ENCODE data around the gene CDH5.

The CDH5 gene

DNA sequence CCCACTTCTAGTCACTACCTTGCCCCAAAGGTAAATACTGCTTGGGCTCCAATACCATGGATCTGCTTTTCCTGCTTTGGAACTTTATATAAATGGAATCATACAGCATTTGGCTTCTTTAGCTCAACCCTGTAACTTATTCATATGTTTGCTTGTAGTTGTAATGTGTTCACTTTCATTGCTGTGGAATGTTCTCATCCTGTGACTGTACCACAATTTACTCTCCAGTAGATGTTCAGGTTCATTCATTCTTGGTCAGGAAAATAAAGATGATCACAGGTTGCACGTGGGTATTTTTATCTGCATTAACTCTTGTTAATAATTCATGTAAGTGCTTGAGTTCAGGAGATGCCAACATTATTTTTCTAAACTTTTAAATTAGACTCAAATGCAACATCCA, 53.9 kb downstream of the CDH5 start:
- DNase-seq, result no peak

- no peak for DNase-seq
Measured at GRCh38 chr16:66421891-66422290, 55.4 kb downstream of the CDH5 start.

DNA sequence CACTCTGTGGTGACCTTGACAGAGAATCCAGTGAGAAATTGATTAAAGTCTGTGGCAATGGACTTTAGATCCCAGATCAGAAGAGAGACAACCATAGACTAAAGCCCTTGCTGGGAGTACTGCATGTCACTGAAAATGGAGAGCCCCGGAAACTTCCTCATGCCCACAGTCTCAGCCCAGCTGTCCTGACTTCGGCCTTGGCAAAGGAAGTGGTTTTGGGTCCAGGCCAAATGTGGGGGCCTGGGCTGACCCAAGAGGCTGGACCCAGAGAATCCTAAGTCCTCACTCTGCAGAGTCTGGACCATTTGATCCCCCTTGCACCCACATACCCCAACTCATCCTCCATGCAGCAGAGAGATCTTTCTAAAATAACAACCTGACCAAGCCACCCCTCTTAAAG, 55.9 kb downstream of the CDH5 start:
- no peak for DNase-seq

DNA sequence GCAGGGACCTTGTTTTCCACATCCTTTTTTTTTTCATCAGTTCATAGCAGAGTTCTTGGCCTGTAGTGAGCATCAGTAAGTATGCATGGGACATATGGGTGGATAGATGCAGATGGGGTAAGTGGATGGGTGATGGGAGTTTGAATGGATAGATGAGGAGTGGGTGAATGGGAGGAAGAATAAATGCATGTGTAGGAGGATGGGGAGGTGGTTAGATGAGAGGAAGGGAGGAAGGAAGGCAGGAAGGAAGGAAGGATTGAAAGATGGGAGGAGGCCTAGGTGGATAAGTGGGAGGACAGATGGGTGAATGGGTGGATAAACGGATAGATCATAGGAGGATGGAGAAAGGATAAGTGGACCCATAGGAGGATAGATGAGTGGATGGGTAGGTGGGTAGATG, 56.7 kb downstream of the CDH5 start:
- no peak for DNase-seq

DNA sequence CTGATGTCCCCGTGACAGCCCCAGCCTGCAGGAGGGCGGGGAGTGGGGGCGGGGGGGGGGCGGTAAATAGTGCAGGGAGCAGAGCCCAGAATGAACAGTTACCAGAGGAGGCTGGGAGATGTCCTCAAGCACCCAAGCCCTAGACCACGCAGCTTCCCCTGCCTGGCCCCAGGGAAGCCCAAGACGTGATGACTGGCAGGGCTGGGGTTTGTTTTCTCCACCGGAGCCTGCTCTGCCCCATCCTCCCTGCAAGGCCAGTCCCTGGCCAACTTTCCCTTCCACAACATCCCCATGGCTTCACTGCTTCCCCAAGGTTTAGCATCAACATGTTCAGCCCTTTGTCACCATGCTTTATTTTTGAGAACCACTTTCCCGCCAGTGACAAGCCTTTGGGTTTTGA, 59.2 kb downstream of the CDH5 start:
- DNase-seq, result no peak

GRCh38 chr16:66426112-66427035, 59.9 kb downstream of the CDH5 start:
- DNase-seq, result no peak

DNA sequence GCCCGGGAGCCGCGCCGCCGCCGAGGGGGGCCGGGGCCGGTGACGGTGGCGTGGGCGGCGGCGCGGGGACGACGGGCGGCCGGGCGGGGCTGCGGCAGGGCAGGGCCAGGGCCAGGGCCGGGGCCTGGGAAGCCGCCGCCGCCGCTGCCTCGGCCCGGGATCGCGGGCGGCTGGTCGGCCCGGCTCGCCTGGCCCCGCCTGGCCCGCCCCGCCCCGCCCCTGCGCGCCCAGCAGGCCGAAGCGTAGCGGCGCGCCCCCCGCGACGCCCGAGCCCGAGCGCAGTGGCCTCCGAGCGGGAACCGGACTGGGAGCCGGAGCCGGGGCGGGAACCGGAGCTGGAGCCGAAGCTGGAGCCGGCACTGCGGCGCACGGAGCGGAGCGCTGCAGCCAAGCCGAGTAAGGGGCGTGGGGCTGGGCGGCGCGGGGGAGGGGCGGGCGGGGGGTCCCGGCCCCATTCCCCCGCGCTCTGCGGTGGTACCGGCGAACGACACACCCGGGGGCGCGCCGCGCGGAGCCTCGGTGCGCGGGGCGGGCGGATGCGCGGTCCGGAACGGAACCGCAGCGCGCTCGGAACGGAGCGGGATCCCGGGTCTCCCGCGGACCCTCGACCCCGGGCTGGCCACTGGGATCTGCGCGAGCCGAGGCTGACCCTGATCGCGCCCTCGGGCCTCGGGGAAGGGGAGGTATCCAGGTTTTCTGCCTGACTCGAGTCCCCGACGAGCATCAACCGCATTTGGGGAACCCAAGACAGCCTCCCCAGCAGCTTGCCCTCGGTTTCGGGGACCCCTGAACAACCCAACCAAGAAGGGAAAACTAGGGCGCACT, 60.8 kb downstream of the CDH5 start, which contains the start of gene BEAN1:
Gene BEAN1, plus strand, starts transcription at position 260 of the 825 bp plus-strand sequence. CDS start 10,382 bp downstream, outside the sequence.
- no peak for DNase-seq

GRCh38 chr16:66427871-66428681, 61.6 kb downstream of the CDH5 start:
- no peak for DNase-seq

DNA sequence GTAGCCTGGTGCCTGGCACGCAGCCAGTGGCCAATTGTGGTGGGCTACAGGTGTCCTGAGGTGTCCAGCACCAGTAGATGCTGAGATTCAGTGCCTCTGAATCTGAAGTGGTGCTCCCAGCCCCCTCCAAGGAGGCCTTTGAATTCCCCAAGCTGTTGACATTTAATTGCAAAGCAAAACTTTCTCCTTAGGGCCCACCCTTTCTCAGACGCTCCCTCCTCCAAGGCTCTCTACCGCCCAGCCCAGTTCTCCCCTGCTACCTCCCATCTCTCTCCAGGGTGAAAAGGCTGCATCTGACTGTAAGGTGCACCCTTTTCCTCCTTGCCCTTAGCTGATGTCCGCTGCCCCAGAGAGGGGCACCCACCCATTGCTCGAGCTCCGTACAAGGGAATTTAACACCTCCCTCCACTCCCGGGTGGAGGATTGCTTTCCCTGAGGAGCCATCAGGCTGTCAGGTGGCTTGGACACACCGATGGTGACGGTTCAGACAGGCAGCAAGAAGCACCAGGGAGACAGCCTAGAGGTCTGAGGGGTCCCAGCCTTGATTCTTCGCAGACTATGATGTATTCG, 62.3 kb downstream of the CDH5 start:
- DNase-seq, result no peak

DNA sequence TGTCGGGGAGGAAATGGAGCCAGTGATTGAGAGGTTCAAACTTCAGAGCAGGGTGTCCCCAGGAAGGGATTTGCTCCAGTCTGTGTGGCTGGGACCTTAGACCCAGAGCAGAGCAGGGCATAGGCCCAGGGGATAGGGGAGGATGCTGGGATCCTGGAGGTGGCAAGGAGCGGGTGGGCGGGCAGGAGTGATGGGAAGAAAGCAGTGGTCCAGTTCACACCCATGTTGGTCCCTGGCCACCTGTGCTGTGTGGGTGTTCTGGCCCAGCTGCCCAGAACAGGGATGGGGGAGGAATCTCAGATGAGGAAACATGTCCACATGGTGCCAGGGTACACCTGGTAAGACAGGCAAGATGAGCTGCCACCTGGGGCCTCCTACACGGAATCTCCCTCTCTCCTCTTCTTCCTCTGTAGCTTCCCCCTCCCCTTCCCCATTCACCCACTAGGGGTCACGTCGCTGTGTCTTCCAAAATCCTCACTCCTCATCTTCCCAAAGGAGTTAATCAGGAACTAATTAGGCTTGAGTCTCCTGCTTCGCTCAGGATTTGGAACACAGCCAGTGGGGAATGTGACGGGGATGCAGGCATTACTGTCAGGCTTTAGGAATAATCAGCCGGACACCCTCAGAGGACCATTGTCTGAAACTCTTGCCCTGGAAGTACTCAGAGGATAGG, 62.9 kb downstream of the CDH5 start:
- no peak for DNase-seq

DNA sequence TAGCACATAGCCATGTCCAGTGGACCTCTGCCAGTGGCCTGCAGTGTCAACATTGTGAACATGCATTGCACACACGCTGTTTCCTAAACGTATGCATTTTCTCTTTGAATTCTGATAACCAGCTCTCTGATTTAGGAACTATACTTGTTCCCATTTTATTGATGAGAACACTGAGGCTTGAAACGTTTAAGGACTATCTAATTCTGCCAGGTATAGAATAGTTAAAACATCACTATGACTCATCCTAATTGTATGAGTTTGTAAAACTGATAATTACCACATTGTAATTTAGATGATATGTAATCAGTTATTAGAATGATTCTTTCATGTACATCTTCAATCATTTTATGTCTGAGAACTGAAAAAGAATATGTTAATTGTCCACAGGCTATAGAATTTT, 63.7 kb downstream of the CDH5 start:
- no peak for DNase-seq

GRCh38 chr16:66431760-66432159, 65.3 kb downstream of the CDH5 start:
- DNase-seq, result no peak

GRCh38 chr16:66432429-66432828, 65.9 kb downstream of the CDH5 start:
- DNase-seq, result no peak

DNA sequence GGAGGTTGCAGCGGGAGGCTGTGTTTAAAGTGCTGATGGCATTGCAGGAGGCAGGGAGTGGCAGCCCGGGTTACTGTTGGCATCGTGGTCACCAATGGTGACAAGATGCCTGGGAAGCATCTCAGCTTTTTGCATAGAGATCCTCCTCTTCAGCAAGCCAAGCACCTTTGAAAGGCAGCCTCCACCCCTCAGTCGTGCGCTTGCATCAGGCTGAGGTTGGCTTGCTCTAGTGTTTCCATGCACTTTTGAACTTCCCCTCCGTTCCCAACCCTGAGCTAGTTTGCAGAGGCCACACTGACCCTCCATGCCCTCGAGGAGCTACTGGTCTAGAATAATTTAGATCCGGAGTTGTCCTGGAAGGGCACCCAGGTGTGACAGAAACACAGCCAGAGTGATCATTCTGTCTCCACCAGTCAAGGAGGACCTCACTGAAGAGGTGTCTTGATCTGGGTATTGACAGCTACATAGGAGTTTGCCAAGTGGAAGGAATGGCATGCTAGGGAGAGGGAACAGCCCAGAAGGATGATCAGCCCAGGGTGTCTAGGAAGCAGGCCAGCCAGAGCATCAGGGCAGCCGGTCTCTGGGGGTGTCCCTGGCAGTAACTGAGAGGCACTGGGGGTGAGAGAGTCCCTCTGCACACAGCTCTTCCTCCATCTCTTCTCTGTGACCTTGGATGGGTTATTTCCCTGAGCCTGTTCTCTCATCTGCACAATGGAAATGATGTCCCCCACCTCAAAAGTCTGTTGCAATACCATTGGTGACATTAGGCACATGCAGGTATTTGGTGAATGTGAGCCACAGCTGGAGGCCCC, 68.3 kb downstream of the CDH5 start:
- DNase-seq, result no peak

GRCh38 chr16:66435896-66436295, 69.4 kb downstream of the CDH5 start:
- no peak for DNase-seq

DNA sequence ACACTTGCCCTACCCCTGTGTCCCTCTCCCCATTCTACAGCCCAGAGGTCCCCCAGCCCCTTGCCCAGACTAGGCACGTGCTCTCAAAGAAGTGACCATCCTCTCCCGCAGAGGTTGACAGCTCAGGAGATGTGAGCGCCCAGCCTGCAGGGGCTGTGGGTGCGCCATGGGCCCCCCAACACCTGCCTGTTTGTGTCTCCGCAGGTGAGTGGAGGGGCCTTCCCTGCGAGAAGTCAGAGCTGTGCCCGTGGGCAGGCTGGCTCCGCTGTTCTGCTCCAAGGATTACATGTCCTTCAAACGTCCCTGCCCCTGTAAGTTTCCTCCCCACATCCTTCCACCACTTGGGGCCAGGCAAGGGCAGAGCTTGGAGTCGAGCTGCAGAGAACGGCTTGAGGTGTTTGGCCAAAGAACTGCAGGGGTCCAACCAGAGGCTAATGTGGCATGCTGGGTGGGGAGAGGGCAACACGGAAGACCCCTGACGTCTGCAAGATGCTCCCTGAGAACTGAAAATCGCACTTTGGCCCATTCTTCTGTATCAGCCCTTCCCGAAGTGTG, 71.0 kb downstream of the CDH5 start:
- no peak for DNase-seq

DNA sequence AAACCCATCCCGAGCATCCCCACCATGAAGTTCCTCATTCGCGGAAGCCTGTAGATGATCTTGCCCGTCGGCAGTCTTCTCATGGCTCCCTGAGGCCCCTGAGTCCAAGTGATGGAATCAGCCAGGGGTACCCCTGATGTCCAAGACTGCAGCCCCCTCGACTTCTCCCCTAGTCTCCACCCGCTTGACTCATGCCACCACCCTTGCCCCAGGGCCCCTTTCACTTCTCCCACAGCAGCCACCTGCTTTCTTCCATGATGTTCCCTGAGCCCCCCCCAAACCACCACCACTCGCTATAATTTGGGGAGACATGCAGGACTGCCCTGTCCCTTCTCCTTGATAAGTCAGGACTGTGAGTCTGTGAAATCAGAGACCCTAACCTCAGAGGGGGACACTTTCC, 72.0 kb downstream of the CDH5 start:
- DNase-seq, result no peak

DNA sequence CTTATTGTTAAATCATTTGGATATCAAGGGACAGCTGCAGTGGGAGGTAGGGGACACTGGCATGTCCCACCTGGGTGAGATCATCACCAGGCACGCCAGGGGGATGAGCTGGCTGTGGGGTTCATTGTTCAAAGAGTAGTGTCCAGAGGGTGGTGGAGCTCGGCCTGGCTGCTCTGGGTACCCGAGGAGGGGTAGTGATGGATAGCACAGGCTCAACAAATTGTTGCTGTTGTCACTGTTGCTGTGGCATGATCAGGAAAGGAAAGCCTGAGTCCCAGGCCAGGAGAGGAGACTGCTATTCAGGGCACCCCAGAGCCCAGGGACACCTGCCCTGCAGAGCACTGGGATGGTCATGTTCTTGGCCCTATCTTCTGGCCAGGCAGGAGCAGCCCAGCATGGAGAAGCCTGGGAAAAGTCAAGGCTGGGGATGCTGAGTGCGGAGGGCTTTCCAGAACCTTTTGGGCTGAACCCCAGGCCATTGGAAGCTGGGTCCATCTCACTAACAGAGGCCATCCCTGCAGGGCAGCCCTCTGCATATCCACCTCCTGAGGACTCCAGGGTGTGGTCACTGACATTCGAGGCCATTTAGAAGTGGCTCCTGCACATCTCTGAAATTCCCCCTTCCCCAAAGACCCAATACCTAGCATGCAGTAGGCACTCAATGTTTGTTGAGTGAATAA, 72.7 kb downstream of the CDH5 start:
- DNase-seq, result no peak

- no peak for DNase-seq
Measured at GRCh38 chr16:66440271-66440802, 73.8 kb downstream of the CDH5 start.

DNA sequence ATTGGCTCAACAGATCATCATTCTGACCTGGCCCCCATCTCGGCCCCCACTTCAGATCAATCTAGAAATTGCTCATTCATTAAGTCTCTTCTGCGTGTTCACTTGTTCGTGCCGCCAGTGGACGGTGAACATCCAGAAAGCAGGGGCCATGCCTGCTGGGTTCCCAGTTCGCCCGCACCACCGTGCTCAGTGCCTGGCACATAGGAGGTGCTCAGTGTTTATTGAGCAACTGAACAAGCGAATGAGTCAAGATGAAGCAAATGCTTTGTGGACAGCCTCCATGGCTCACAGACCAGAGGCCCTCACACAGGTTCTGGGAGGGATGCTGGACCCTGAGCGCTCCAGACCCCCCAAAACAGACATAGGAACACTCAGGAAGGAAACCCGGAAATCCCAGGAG, 74.5 kb downstream of the CDH5 start:
- no peak for DNase-seq
